Measurements from ENCODE around the gene PRUNE2.

DNA sequence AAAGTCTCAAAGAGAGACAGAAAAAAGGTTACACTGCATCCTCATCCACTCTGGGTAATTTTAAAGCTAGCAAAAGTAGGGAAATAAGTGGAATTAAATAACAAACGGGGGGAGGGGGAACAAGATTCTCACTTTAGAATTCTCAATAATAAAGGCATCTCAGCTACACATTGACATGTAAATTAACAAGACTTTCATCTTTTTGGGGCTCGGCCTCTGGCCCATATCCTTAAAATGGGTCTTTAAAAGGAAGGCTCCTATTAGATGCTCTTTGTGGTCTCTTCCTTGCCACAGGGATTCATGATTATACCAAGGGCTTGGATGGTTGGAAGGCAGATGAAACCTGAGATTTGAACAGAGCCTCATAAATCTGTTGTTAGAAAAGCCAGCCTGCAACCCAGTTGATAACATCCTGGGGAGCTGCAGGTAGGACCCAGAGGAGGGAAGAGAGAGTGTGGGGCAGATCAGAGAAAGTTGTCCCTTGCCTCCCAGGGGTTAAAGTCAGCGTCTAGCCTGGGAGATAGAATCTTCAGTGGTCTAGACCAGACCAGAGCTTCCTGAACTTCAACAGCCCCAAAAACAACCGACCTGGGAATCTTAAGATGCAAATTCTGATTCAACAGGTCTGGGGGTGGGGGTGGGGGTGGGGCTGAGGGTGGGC is 311.0 kb downstream of the PRUNE2 start:
- TF ChIP-seq, protein P1, sequence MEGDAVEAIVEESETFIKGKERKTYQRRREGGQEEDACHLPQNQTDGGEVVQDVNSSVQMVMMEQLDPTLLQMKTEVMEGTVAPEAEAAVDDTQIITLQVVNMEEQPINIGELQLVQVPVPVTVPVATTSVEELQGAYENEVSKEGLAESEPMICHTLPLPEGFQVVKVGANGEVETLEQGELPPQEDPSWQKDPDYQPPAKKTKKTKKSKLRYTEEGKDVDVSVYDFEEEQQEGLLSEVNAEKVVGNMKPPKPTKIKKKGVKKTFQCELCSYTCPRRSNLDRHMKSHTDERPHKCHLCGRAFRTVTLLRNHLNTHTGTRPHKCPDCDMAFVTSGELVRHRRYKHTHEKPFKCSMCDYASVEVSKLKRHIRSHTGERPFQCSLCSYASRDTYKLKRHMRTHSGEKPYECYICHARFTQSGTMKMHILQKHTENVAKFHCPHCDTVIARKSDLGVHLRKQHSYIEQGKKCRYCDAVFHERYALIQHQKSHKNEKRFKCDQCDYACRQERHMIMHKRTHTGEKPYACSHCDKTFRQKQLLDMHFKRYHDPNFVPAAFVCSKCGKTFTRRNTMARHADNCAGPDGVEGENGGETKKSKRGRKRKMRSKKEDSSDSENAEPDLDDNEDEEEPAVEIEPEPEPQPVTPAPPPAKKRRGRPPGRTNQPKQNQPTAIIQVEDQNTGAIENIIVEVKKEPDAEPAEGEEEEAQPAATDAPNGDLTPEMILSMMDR (IDR thresholded peaks at IDR 0.05; ENCODE audit: insufficient read depth, low read depth, low read length), result no peak
- TF ChIP-seq EZH2 (IDR thresholded peaks at IDR 0.05; ENCODE audit: insufficient read depth, low read length), result no peak
